Measurements from ENCODE around the gene NKX2-1.
A peak's percentile ranks its signal among the peaks of the same experiment; 100 is the strongest.
"Not testable (repeated sequence)": the region's sequence is repeated elsewhere in the genome, so short reads cannot be mapped to it uniquely, and the experiment has no call there.

NKX2-1 gene

GRCh38 chr14:36519431-36520321 lies at the start of gene NKX2-1:
NKX2-1 (minus strand) TSS chr14:36520232; CDS start chr14:36520129, 103 bp downstream.
- Mint-ChIP-seq H3K27me3 (peaks cover 51% of the 10 kb centered on the region), H3K4me1 (peaks cover 13% of the 10 kb centered on the region), H3K4me3 (peak within 1 kb of the TSS; percentile 73), H3K36me3 (no peaks in the 10 kb centered on the region), H3K27ac (peak within 1 kb of the TSS; percentile 51), H3K9me3 (no peaks in the 10 kb centered on the region)

- Mint-ChIP-seq H3K27ac (no peak overlapping the region), H3K4me3 (no peak overlapping the region)
Observed at GRCh38 chr14:36556811-36557433, 36.9 kb upstream of the NKX2-1 start.

GRCh38 chr14:36555998-36556743 lies 36.1 kb upstream of the NKX2-1 start:
- no peak overlapping the region for H3K4me3 Mint-ChIP-seq
- H3K27me3 Mint-ChIP-seq = peaks cover 8% of the 10 kb centered on the region
- H3K27ac Mint-ChIP-seq = no peak overlapping the region
- no peaks in the 10 kb centered on the region for H3K36me3 Mint-ChIP-seq
- H3K4me1 Mint-ChIP-seq = no peaks in the 10 kb centered on the region
- H3K9me3 Mint-ChIP-seq = no peaks in the 10 kb centered on the region

More at GRCh38 chr14:36556811-36557433, 36.9 kb upstream of the NKX2-1 start:
- Mint-ChIP-seq H3K36me3 (no peaks in the 10 kb centered on the region), H3K4me1 (no peaks in the 10 kb centered on the region), H3K27me3 (peaks cover 8% of the 10 kb centered on the region), H3K9me3 (no peaks in the 10 kb centered on the region)

GRCh38 chr14:36553656-36554260 lies 33.7 kb upstream of the NKX2-1 start:
- Mint-ChIP-seq H3K4me3 (no peak overlapping the region), H3K27ac (no peak overlapping the region), H3K36me3 (no peaks in the 10 kb centered on the region), H3K4me1 (no peaks in the 10 kb centered on the region), H3K9me3 (no peaks in the 10 kb centered on the region), H3K27me3 (peaks cover 5% of the 10 kb centered on the region)

GRCh38 chr14:36550899-36551298 lies 30.9 kb upstream of the NKX2-1 start:
- no peaks in the 10 kb centered on the region for H3K9me3 Mint-ChIP-seq
- H3K4me1 Mint-ChIP-seq = no peaks in the 10 kb centered on the region
- H3K27me3 Mint-ChIP-seq = peaks cover 9% of the 10 kb centered on the region
- no peak overlapping the region for H3K4me3 Mint-ChIP-seq
- no peaks in the 10 kb centered on the region for H3K36me3 Mint-ChIP-seq
- H3K27ac Mint-ChIP-seq = no peak overlapping the region

- H3K4me1 Mint-ChIP-seq, H3K36me3 Mint-ChIP-seq, H3K27me3 Mint-ChIP-seq, H3K27ac Mint-ChIP-seq, H3K9me3 Mint-ChIP-seq, H3K4me3 Mint-ChIP-seq: not testable (repeated sequence)
Observed at GRCh38 chr14:36544280-36544679, 24.2 kb upstream of the NKX2-1 start.

- Mint-ChIP-seq H3K36me3 (no peaks in the 10 kb centered on the region), H3K27me3 (peaks cover 13% of the 10 kb centered on the region), H3K9me3 (peaks cover 25% of the 10 kb centered on the region), H3K4me1 (no peaks in the 10 kb centered on the region), H3K4me3 (no peak overlapping the region), H3K27ac (no peak overlapping the region)
Observed at GRCh38 chr14:36538051-36538450, 18.0 kb upstream of the NKX2-1 start.

GRCh38 chr14:36529062-36529461 lies 9.0 kb upstream of the NKX2-1 start:
- H3K4me3 Mint-ChIP-seq = no peak overlapping the region

GRCh38 chr14:36525746-36526099 lies 5.7 kb upstream of the NKX2-1 start:
- no peak overlapping the region for H3K27ac Mint-ChIP-seq
- H3K27me3 Mint-ChIP-seq = peaks cover 55% of the 10 kb centered on the region
- H3K36me3 Mint-ChIP-seq = no peaks in the 10 kb centered on the region
- H3K4me3 Mint-ChIP-seq = no peak overlapping the region
- H3K9me3 Mint-ChIP-seq = peaks cover 6% of the 10 kb centered on the region
- peaks cover 8% of the 10 kb centered on the region for H3K4me1 Mint-ChIP-seq

More at GRCh38 chr14:36529062-36529461, 9.0 kb upstream of the NKX2-1 start:
- peaks cover 40% of the 10 kb centered on the region for H3K27me3 Mint-ChIP-seq
- no peaks in the 10 kb centered on the region for H3K36me3 Mint-ChIP-seq
- H3K4me1 Mint-ChIP-seq = peaks cover 4% of the 10 kb centered on the region
- peaks cover 13% of the 10 kb centered on the region for H3K9me3 Mint-ChIP-seq
- no peak overlapping the region for H3K27ac Mint-ChIP-seq

- H3K36me3 Mint-ChIP-seq = no peaks in the 10 kb centered on the region
- H3K27me3 Mint-ChIP-seq = peaks cover 55% of the 10 kb centered on the region
- H3K9me3 Mint-ChIP-seq = peaks cover 6% of the 10 kb centered on the region
- H3K27ac Mint-ChIP-seq = no peak overlapping the region
- H3K4me3 Mint-ChIP-seq = no peak overlapping the region
- peaks cover 8% of the 10 kb centered on the region for H3K4me1 Mint-ChIP-seq
Observed at GRCh38 chr14:36524874-36525745, 5.1 kb upstream of the NKX2-1 start.

- Mint-ChIP-seq H3K27ac (no peak overlapping the region), H3K4me1 (peaks cover 13% of the 10 kb centered on the region), H3K9me3 (peaks cover 6% of the 10 kb centered on the region), H3K27me3 (peaks cover 59% of the 10 kb centered on the region), H3K4me3 (no peak overlapping the region), H3K36me3 (no peaks in the 10 kb centered on the region)
Observed at GRCh38 chr14:36524220-36524837, 4.3 kb upstream of the NKX2-1 start.

- H3K4me3 Mint-ChIP-seq = no peak overlapping the region
- H3K27me3 Mint-ChIP-seq = peaks cover 55% of the 10 kb centered on the region
- no peaks in the 10 kb centered on the region for H3K36me3 Mint-ChIP-seq
- H3K4me1 Mint-ChIP-seq = peaks cover 13% of the 10 kb centered on the region
- no peaks in the 10 kb centered on the region for H3K9me3 Mint-ChIP-seq
- no peak overlapping the region for H3K27ac Mint-ChIP-seq
Observed at GRCh38 chr14:36522972-36523715, 3.1 kb upstream of the NKX2-1 start.

GRCh38 chr14:36522347-36522971 lies 2.4 kb upstream of the NKX2-1 start:
- H3K4me1 Mint-ChIP-seq = peaks cover 13% of the 10 kb centered on the region
- H3K36me3 Mint-ChIP-seq = no peaks in the 10 kb centered on the region
- H3K9me3 Mint-ChIP-seq = no peaks in the 10 kb centered on the region
- no peak overlapping the region for H3K27ac Mint-ChIP-seq
- peaks cover 50% of the 10 kb centered on the region for H3K27me3 Mint-ChIP-seq
- H3K4me3 Mint-ChIP-seq = no peak overlapping the region

Measured in activated naive CD4-positive, alpha-beta T cell treated with anti-CD3 and anti-CD28 coated beads, Interleukin-2, amount 50 U/mL, for 24 hours (primary cell).